DND-41 (cell line): ENCODE data around the gene CNST.

Experiments used
- ATAC-seq: fragments of 200-7000 bp; cut with Tn5 transposase; 3 replicates; pipeline ENCODE4 v1.9.1; 2021; ENCODE audit warnings: low read depth; ENCODE audit not compliant: insufficient read depth
- DNase-seq: peaks from one replicate; pipeline ENCODE4 v3.0.0-alpha.2; 2020
- H2AFZ ChIP-seq: 2 replicates; pipeline ENCODE4 v1.6.0; 2012; ENCODE audit warnings: low read depth, low read length
- H3K27ac ChIP-seq: 2 replicates; pipeline ENCODE4 v1.5.1; 2012; ENCODE audit warnings: low read length, inconsistent platforms
- H3K27me3 ChIP-seq: fragments of 200-600 bp; sonication (generic); 2 replicates; pipeline ENCODE4 v1.6.0; 2012; ENCODE audit warnings: low read length, mild to moderate bottlenecking, inconsistent platforms; ENCODE audit not compliant: insufficient read depth, poor library complexity
- H3K36me3 ChIP-seq: 2 replicates; pipeline ENCODE4 v1.5.1; 2012; ENCODE audit warnings: low read length, inconsistent platforms; ENCODE audit not compliant: insufficient read depth
- H3K4me1 ChIP-seq: 2 replicates; pipeline ENCODE4 v1.5.1; 2012; ENCODE audit warnings: mild to moderate bottlenecking, low read length; ENCODE audit not compliant: insufficient read depth
- H3K4me2 ChIP-seq: 2 replicates; pipeline ENCODE4 v1.6.0; 2012; ENCODE audit warnings: mild to moderate bottlenecking, moderate library complexity, low read length, inconsistent platforms; ENCODE audit not compliant: insufficient read depth
- H3K4me3 ChIP-seq, 2 experiments: fragments of 200-600 bp in 1 of 2; shearing (Covaris generic) in 1 of 2; 2 replicates each; pipeline ENCODE4 v1.5.1; 2012 to 2016; ENCODE audit warnings: inconsistent platforms in 2 of 2, low read length in 2 of 2, mild to moderate bottlenecking in 2 of 2, low read depth in 1 of 2, moderate library complexity in 1 of 2
- H3K79me2 ChIP-seq: 2 replicates; pipeline ENCODE4 v1.6.0; 2012; ENCODE audit warnings: low read length, inconsistent platforms; ENCODE audit not compliant: insufficient read depth
- H3K9ac ChIP-seq: 2 replicates; pipeline ENCODE4 v1.6.0; 2012; ENCODE audit warnings: low read depth, mild to moderate bottlenecking, inconsistent platforms, low read length, moderate library complexity
- H3K9me3 ChIP-seq: 2 replicates; pipeline ENCODE4 v1.5.1; 2012; ENCODE audit warnings: low read length, moderate library complexity, mild to moderate bottlenecking, inconsistent platforms; ENCODE audit not compliant: insufficient read depth, severe bottlenecking
- H4K20me1 ChIP-seq: 2 replicates; pipeline ENCODE4 v1.6.0; 2012; ENCODE audit warnings: low read length; ENCODE audit not compliant: insufficient read depth
- EZH2 ChIP-seq: IDR thresholded peaks from 3 replicates; pipeline ENCODE4 v1.6.1; 2012; ENCODE audit warnings: borderline replicate concordance, low read depth, mild to moderate bottlenecking, moderate library complexity, low read length, inconsistent platforms; ENCODE audit not compliant: severe bottlenecking
- TF ChIP-seq, protein P1 (sequence below): IDR thresholded peaks from 2 replicates; pipeline ENCODE4 v1.5.1; 2012; ENCODE audit warnings: borderline replicate concordance, low read length, moderate library complexity, mild to moderate bottlenecking; ENCODE audit not compliant: poor library complexity, severe bottlenecking; ENCODE audit errors: extremely low read depth

CNST gene

DNA sequence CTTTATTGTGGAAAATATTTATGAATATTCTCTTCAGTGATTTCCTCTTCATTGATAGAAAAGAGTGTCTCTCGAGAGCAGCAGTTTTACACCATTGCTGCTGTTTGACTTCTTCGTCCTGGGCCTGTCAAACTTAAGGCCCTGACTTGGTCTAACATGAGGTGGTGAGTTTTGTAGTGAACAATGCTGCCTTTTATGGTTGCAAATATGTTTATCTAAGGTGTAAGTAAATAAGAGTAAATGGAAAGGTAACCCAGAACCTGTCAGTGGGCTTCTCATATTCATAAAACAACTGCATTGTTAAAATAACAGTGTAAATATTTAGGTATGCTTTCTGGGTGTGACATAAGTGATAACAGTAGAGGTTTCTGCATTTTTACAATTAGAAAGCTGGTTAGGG lies 95.2 kb downstream of the CNST start:
- no peaks in the 10 kb centered on the region for H3K4me1 ChIP-seq
- no peaks in the 10 kb centered on the region for H3K79me2 ChIP-seq
- TF ChIP-seq, protein P1, sequence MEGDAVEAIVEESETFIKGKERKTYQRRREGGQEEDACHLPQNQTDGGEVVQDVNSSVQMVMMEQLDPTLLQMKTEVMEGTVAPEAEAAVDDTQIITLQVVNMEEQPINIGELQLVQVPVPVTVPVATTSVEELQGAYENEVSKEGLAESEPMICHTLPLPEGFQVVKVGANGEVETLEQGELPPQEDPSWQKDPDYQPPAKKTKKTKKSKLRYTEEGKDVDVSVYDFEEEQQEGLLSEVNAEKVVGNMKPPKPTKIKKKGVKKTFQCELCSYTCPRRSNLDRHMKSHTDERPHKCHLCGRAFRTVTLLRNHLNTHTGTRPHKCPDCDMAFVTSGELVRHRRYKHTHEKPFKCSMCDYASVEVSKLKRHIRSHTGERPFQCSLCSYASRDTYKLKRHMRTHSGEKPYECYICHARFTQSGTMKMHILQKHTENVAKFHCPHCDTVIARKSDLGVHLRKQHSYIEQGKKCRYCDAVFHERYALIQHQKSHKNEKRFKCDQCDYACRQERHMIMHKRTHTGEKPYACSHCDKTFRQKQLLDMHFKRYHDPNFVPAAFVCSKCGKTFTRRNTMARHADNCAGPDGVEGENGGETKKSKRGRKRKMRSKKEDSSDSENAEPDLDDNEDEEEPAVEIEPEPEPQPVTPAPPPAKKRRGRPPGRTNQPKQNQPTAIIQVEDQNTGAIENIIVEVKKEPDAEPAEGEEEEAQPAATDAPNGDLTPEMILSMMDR, result no peak
- no peak for TF ChIP-seq EZH2
- H3K9ac ChIP-seq, result no peak overlapping the region
- peaks cover 3% of the 10 kb centered on the region; the same call in 1 of the 2 replicates for H4K20me1 ChIP-seq
- H3K4me2 ChIP-seq, result no peak overlapping the region
- no peak overlapping the region for H2AFZ ChIP-seq
- no peaks in the 10 kb centered on the region for H3K27me3 ChIP-seq
- DNase-seq (no peak), ATAC-seq (no peak)
- no peak overlapping the region for H3K27ac ChIP-seq
- no peak overlapping the region for H3K4me3 ChIP-seq
- peaks cover 31% of the 10 kb centered on the region for H3K36me3 ChIP-seq
- H3K9me3 ChIP-seq, result no peaks in the 10 kb centered on the region

DNA sequence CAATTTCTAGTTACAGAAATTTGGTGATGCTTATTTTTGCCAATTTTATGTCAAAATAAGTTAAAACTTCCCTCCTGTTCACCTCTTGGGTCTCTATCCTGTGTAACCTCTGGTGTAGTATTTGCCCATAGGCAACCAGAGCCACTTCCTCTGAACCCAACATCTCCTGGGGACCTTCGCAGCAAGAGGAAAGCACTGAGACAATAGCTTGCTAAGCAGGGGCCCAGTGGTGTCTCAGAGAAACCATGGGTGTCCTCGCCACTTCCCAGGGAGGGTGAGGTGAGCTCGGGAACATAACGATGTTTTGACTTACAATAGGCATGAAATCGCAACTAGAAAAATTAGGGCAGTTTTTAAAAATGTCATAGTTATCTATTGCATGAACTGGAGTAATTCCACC lies 101.5 kb downstream of the CNST start:
- Histone ChIP-seq H3K4me1 (no peaks in the 10 kb centered on the region), H2AFZ (no peak overlapping the region), H3K79me2 (no peaks in the 10 kb centered on the region), H4K20me1 (no peaks in the 10 kb centered on the region), H3K9me3 (no peaks in the 10 kb centered on the region), H3K27ac (no peak overlapping the region), H3K4me2 (no peak overlapping the region), H3K27me3 (no peaks in the 10 kb centered on the region), H3K9ac (no peak overlapping the region), H3K4me3 (no peak overlapping the region), H3K36me3 (peaks cover 20% of the 10 kb centered on the region; the same call in 1 of the 2 replicates)
- TF ChIP-seq EZH2, result no peak
- TF ChIP-seq, protein P1, result no peak
- DNase-seq (no peak), ATAC-seq (no peak)

DNA sequence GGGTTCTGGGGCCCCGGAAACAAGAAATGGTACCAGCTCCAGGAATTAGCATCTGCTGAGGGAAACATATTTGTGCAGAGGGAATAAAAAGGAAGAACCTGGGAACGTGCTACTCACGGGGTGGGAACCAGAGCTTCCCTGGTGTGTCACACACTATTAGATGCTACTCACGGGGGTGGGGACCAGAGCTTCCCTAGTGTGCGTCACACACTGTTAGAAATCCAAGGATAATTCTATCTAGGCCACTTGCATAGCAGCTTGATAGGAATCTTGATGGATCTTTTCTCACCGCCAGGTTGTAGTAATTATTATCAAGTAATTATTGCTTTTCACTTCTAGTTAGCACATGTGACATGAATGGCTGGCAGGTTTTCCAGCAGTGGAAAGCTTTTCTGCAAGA lies 103.4 kb downstream of the CNST start:
- H3K36me3 ChIP-seq, result peaks cover 20% of the 10 kb centered on the region; the same call in 1 of the 2 replicates
- H3K79me2 ChIP-seq, result no peaks in the 10 kb centered on the region
- DNase-seq (no peak), ATAC-seq (no peak)
- no peak overlapping the region for H3K9ac ChIP-seq
- no peaks in the 10 kb centered on the region for H3K9me3 ChIP-seq
- H4K20me1 ChIP-seq, result no peaks in the 10 kb centered on the region
- TF ChIP-seq EZH2, result no peak
- TF ChIP-seq, protein P1, result no peak
- H3K4me2 ChIP-seq, result no peak overlapping the region
- no peaks in the 10 kb centered on the region for H3K27me3 ChIP-seq
- no peak overlapping the region for H3K27ac ChIP-seq
- H2AFZ ChIP-seq, result no peak overlapping the region
- no peak overlapping the region for H3K4me3 ChIP-seq
- no peaks in the 10 kb centered on the region for H3K4me1 ChIP-seq

DNA sequence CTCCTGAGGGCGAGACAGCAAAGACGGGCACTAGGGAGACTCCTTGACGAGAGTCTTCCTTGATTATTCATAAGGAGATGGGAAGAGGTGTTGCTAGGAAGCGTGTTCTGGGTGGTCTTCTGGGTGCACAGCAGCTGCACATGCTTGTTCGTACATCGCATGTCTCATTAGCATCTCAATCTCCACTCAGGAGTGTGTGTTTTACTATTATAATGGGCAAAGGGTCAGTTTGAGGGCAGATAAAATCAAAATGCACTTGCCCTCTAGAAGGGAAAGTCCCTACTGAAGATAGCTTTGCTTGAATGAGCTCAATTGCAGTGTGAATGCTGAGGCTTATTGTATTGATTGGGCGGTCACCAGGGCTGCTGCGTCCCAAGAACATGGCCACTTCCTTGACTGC lies 107.8 kb downstream of the CNST start:
- Histone ChIP-seq H3K79me2 (no peaks in the 10 kb centered on the region), H3K27ac (no peak overlapping the region), H3K9ac (no peak overlapping the region), H3K27me3 (no peaks in the 10 kb centered on the region), H3K9me3 (no peaks in the 10 kb centered on the region), H3K4me3 (no peak overlapping the region), H4K20me1 (no peaks in the 10 kb centered on the region), H3K4me1 (no peaks in the 10 kb centered on the region), H2AFZ (no peak overlapping the region), H3K4me2 (no peak overlapping the region), H3K36me3 (0 out of 2 replicates have a peak, but pooled peaks cover 4% of the 10 kb centered on the region)
- DNase-seq (no peak), ATAC-seq (no peak)
- TF ChIP-seq EZH2, result no peak
- TF ChIP-seq, protein P1, result no peak
